GM13977 (cell line): ENCODE data around the gene RHOBTB1.
"Not testable (repeated sequence)": the region's sequence is repeated elsewhere in the genome, so short reads cannot be mapped to it uniquely, and the experiment has no call there.

Experiments used
- DNase-seq: peaks from one replicate; pipeline ENCODE4 v3.0.0; 2012; ENCODE audit warnings: low spot score
- in situ Hi-C: fragments of 300-500 bp; cut with MboI; formaldehyde crosslinking; loops from one replicate; pipeline ENCODE4 v1.12.0; 2022; ENCODE audit warnings: low sequenced_read_pairs, low pct_unique_long_range_greater_than_20kb, mixed read lengths, inconsistent platforms; ENCODE audit not compliant: unreplicated experiment
- TF ChIP-seq, protein P1 (sequence below): IDR thresholded peaks from 2 replicates; pipeline ENCODE4 v1.5.1; 2012; ENCODE audit warnings: mild to moderate bottlenecking, control low read depth; ENCODE audit not compliant: insufficient read depth; ENCODE audit errors: extremely low read depth, missing control alignments

The RHOBTB1 gene

GRCh38 chr10:60974463-60975149, 30.6 kb upstream of the RHOBTB1 start:
- in situ Hi-C loops: loop anchor here (25.0 kb wide), 1 partner anchor 162 kb away; no protein-coding TSS in a partner anchor
- TF ChIP-seq, protein P1, sequence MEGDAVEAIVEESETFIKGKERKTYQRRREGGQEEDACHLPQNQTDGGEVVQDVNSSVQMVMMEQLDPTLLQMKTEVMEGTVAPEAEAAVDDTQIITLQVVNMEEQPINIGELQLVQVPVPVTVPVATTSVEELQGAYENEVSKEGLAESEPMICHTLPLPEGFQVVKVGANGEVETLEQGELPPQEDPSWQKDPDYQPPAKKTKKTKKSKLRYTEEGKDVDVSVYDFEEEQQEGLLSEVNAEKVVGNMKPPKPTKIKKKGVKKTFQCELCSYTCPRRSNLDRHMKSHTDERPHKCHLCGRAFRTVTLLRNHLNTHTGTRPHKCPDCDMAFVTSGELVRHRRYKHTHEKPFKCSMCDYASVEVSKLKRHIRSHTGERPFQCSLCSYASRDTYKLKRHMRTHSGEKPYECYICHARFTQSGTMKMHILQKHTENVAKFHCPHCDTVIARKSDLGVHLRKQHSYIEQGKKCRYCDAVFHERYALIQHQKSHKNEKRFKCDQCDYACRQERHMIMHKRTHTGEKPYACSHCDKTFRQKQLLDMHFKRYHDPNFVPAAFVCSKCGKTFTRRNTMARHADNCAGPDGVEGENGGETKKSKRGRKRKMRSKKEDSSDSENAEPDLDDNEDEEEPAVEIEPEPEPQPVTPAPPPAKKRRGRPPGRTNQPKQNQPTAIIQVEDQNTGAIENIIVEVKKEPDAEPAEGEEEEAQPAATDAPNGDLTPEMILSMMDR: no peak
- DNase-seq: no peak

- DNase-seq: no peak
- in situ Hi-C loops: loop anchor here (25.0 kb wide), 1 partner anchor 161 kb away; no protein-coding TSS in a partner anchor
- TF ChIP-seq, protein P1: no peak
These were observed 29.1 kb upstream of the RHOBTB1 start for GRCh38 chr10:60973086-60973485.

DNA sequence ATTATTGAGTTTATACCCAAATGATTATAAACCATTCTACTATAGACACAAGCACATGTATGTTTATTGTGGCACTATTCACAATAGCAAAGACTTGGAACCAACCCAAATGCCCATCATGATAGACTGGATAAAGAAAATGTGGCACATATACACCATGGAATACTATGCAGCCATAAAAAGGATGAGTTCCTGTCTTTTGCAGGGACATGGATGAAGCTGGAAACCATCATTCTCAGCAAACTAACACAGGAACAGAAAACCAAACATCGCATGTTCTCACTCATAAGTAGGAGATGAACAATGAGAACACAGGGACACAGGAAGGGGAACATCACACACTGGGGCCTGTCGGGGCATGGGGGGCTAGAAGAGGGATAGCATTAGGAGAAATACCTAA, 28.2 kb upstream of the RHOBTB1 start:
- DNase-seq: not testable (repeated sequence)
- in situ Hi-C loops: loop anchor here (25.0 kb wide), 1 partner anchor 160 kb away; no protein-coding TSS in a partner anchor

GRCh38 chr10:60970526-60970925, 26.5 kb upstream of the RHOBTB1 start:
- in situ Hi-C loops: loop anchor here (25.0 kb wide), 1 partner anchor 158 kb away; no protein-coding TSS in a partner anchor
- TF ChIP-seq, protein P1: no peak
- no peak for DNase-seq

- DNase-seq: no peak
- in situ Hi-C loops: loop anchor here (25.0 kb wide), 1 partner anchor 156 kb away; no protein-coding TSS in a partner anchor
- TF ChIP-seq, protein P1: no peak
These were observed 24.5 kb upstream of the RHOBTB1 start for GRCh38 chr10:60968504-60968903.

DNA sequence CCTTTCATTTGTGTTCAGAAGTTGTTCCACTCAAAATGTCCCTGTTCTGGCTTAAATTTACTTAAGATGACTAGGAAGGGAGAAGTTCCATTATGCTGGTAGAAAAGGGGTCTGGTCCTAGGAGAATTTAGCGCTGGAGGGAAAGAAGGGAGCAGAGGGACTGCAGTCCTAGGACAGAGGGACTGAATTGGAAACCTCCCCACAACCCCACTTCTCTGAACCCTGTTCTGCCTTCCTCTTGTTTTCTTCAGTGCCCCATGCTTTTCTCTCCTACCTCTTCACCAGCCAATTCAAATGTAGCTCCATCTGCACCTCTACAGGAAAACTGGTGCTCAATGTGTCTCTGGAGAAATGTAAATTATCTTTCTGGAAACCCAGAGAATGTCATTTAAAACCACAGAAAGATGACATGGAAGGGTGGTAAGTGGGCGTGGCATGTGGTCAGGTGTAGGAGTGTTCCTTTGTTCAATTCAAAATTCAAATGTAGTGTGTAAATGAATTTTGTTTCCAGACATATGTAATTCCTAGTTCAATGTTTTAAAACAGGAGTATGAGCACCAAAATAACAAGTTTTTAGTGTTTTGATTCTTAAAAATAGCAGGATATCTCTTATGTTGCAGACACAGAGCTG, 24.0 kb upstream of the RHOBTB1 start:
- TF ChIP-seq, protein P1: no peak
- no peak for DNase-seq
- in situ Hi-C loops: loop anchor here (25.0 kb wide), 1 partner anchor 156 kb away; no protein-coding TSS in a partner anchor

- in situ Hi-C loops: loop anchor here (25.0 kb wide), 1 partner anchor 155 kb away; no protein-coding TSS in a partner anchor
- DNase-seq: no peak
- TF ChIP-seq, protein P1: no peak
These were observed 23.3 kb upstream of the RHOBTB1 start for GRCh38 chr10:60967260-60967659.
